Measurements from ENCODE around the gene SLC26A11. TPM values are rescaled to one million over a fixed set of nuclear protein-coding genes. Genes with fewer than 3 reads are reported as not detected.

SLC26A11 gene
- total RNA-seq, 1 donor from 2014 or later = 16.1 TPM

DNA sequence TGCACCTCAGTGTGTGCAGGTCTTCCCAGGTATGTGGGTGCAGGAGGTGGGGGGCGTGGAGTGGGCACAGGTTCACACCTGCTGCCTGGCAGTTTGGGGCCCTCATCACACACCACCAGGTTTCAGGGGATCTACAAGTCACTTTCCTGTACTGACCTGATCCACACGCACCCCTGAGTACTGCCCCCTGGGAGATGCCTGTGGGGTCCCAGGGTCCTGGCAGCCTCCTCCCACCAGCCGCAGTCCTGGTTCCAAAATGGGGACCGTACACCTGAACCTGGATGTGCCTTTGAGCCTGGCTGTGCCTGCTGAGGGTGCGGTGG, 66.4 kb downstream of the SLC26A11 start:
- no peak overlapping the region for H3K9ac ChIP-seq (ENCODE audit: low read length)
- Mint-ChIP-seq H3K36me3 (ENCODE audit: low read depth, unreplicated experiment) (peaks cover 21% of the 10 kb centered on the region), H3K4me1 (ENCODE audit: low read depth, unreplicated experiment) (peaks cover 3% of the 10 kb centered on the region), H3K4me3 (ENCODE audit: unreplicated experiment) (no peak overlapping the region), H3K27me3 (ENCODE audit: low read depth, unreplicated experiment) (no peaks in the 10 kb centered on the region), H3K27ac (ENCODE audit: unreplicated experiment) (no peak overlapping the region), H3K9me3 (ENCODE audit: unreplicated experiment) (no peaks in the 10 kb centered on the region)
- H3K79me2 ChIP-seq (ENCODE audit: insufficient read depth, low read length) = no peaks in the 10 kb centered on the region
- FAIRE-seq (no peak), DNase-seq (ENCODE audit: low read depth) (no peak)
- no peaks in the 10 kb centered on the region for H3K4me1 ChIP-seq (ENCODE audit: insufficient read depth, low read length)
- H3K4me2 ChIP-seq (ENCODE audit: low read length) = no peak overlapping the region
- H2AFZ ChIP-seq (ENCODE audit: low read depth, low read length) = no peak overlapping the region
- H3K27ac ChIP-seq (ENCODE audit: low read depth, low read length) = no peak overlapping the region
- no peaks in the 10 kb centered on the region for H3K9me3 ChIP-seq (ENCODE audit: insufficient read depth, low read depth, low read length)
- no peaks in the 10 kb centered on the region for H3K27me3 ChIP-seq (ENCODE audit: insufficient read depth, low read length)
- TF ChIP-seq, protein P1, sequence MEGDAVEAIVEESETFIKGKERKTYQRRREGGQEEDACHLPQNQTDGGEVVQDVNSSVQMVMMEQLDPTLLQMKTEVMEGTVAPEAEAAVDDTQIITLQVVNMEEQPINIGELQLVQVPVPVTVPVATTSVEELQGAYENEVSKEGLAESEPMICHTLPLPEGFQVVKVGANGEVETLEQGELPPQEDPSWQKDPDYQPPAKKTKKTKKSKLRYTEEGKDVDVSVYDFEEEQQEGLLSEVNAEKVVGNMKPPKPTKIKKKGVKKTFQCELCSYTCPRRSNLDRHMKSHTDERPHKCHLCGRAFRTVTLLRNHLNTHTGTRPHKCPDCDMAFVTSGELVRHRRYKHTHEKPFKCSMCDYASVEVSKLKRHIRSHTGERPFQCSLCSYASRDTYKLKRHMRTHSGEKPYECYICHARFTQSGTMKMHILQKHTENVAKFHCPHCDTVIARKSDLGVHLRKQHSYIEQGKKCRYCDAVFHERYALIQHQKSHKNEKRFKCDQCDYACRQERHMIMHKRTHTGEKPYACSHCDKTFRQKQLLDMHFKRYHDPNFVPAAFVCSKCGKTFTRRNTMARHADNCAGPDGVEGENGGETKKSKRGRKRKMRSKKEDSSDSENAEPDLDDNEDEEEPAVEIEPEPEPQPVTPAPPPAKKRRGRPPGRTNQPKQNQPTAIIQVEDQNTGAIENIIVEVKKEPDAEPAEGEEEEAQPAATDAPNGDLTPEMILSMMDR (IDR thresholded peaks at IDR 0.05; ENCODE audit: insufficient read depth, low read depth, low read length) = no peak
- TF ChIP-seq EZH2 (IDR thresholded peaks at IDR 0.05; ENCODE audit: insufficient read depth, low read length) = no peak
- no peaks in the 10 kb centered on the region for H3K36me3 ChIP-seq (ENCODE audit: insufficient read depth, low read length)
- no peak overlapping the region for H3K4me3 ChIP-seq (ENCODE audit: insufficient read depth, low read depth, low read length)
- peaks cover 7% of the 10 kb centered on the region for H4K20me1 ChIP-seq (ENCODE audit: insufficient read depth, low read length)

DNA sequence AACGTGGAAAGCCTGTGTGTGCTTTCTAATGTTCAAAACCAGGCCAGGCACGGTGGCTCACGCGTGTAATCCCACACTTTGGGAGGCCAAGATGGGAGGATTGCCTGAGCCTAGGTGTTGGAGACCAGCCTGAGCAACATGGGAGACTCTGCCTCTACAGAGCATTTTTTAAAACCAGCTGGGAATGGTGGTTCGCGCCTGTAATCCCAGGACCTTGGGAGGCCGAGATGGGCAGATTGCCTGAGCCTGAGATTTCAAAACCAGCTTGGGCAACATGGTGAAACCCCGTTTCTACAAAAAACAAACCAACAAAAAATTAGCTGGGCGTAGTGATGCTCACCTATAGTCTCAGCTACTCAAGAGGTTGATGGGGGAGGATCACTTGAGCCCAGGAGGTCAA, 66.8 kb downstream of the SLC26A11 start:
- H3K9me3 Mint-ChIP-seq (ENCODE audit: unreplicated experiment) = no peaks in the 10 kb centered on the region
- Histone ChIP-seq H3K4me2 (ENCODE audit: low read length) (no peak overlapping the region), H3K4me3 (ENCODE audit: insufficient read depth, low read depth, low read length) (no peak overlapping the region), H3K9ac (ENCODE audit: low read length) (no peak overlapping the region), H3K27me3 (ENCODE audit: insufficient read depth, low read length) (no peaks in the 10 kb centered on the region), H4K20me1 (ENCODE audit: insufficient read depth, low read length) (peaks cover 7% of the 10 kb centered on the region), H3K4me1 (ENCODE audit: insufficient read depth, low read length) (no peaks in the 10 kb centered on the region), H2AFZ (ENCODE audit: low read depth, low read length) (no peak overlapping the region), H3K79me2 (ENCODE audit: insufficient read depth, low read length) (no peaks in the 10 kb centered on the region), H3K36me3 (ENCODE audit: insufficient read depth, low read length) (no peaks in the 10 kb centered on the region), H3K27ac (ENCODE audit: low read depth, low read length) (no peak overlapping the region), H3K9me3 (ENCODE audit: insufficient read depth, low read depth, low read length) (no peaks in the 10 kb centered on the region)
- H3K36me3 Mint-ChIP-seq (ENCODE audit: low read depth, unreplicated experiment) = peaks cover 24% of the 10 kb centered on the region
- DNase-seq (ENCODE audit: low read depth) (no peak), FAIRE-seq (no peak)
- no peaks in the 10 kb centered on the region for H3K27me3 Mint-ChIP-seq (ENCODE audit: low read depth, unreplicated experiment)
- TF ChIP-seq, protein P1 (IDR thresholded peaks at IDR 0.05; ENCODE audit: insufficient read depth, low read depth, low read length) = no peak
- TF ChIP-seq EZH2 (IDR thresholded peaks at IDR 0.05; ENCODE audit: insufficient read depth, low read length) = no peak
- peaks cover 3% of the 10 kb centered on the region for H3K4me1 Mint-ChIP-seq (ENCODE audit: low read depth, unreplicated experiment)
- no peak overlapping the region for H3K27ac Mint-ChIP-seq (ENCODE audit: unreplicated experiment)
- no peak overlapping the region for H3K4me3 Mint-ChIP-seq (ENCODE audit: unreplicated experiment)

DNA sequence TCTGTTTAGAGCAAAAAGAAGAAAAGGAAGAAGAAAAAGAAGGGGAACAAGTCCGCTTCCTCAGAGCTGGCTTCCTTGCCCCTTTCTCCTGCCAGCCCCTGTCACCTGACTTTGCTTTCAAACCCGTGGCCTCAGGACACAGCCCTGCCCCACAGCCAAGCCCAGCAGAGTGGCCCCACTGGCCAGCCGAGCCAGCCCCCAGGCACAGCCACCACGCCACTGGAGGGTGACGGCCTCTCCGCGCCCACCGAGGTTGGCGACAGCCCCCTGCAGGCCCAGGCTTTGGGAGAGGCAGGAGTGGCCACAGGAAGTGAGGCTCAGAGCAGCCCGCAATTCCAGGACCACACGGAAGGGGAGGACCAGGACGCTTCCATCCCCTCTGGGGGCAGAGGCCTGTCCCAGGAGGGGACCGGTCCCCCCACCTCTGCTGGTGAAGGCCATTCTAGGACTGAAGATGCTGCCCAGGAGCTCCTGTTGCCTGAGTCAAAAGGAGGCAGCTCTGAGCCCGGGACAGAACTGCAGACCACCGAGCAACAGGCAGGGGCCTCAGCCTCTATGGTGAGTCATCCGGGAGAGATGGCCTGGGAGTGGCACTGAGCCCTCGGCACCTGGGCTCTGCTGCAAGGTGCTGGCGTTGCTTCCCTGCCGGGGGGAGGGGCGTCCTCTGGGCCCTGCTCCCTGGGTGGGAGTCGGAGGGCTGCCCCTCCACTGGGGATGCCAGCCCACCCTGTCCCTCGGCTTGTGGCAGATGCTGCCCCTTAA, 67.8 kb downstream of the SLC26A11 start:
- FAIRE-seq (no peak), DNase-seq (ENCODE audit: low read depth) (no peak)
- Histone ChIP-seq H3K36me3 (ENCODE audit: insufficient read depth, low read length) (no peaks in the 10 kb centered on the region), H3K9ac (ENCODE audit: low read length) (no peak overlapping the region), H4K20me1 (ENCODE audit: insufficient read depth, low read length) (peaks cover 7% of the 10 kb centered on the region), H3K9me3 (ENCODE audit: insufficient read depth, low read depth, low read length) (no peaks in the 10 kb centered on the region), H3K79me2 (ENCODE audit: insufficient read depth, low read length) (no peaks in the 10 kb centered on the region), H3K4me1 (ENCODE audit: insufficient read depth, low read length) (no peaks in the 10 kb centered on the region), H3K27me3 (ENCODE audit: insufficient read depth, low read length) (no peaks in the 10 kb centered on the region), H2AFZ (ENCODE audit: low read depth, low read length) (no peak overlapping the region), H3K4me2 (ENCODE audit: low read length) (no peak overlapping the region), H3K4me3 (ENCODE audit: insufficient read depth, low read depth, low read length) (no peak overlapping the region), H3K27ac (ENCODE audit: low read depth, low read length) (no peak overlapping the region)
- Mint-ChIP-seq H3K36me3 (ENCODE audit: low read depth, unreplicated experiment) (peaks cover 23% of the 10 kb centered on the region), H3K4me3 (ENCODE audit: unreplicated experiment) (no peak overlapping the region), H3K9me3 (ENCODE audit: unreplicated experiment) (no peaks in the 10 kb centered on the region), H3K27ac (ENCODE audit: unreplicated experiment) (no peak overlapping the region), H3K27me3 (ENCODE audit: low read depth, unreplicated experiment) (no peaks in the 10 kb centered on the region), H3K4me1 (ENCODE audit: low read depth, unreplicated experiment) (peaks cover 3% of the 10 kb centered on the region)
- TF ChIP-seq, protein P1 (IDR thresholded peaks at IDR 0.05; ENCODE audit: insufficient read depth, low read depth, low read length) = no peak
- no peak for TF ChIP-seq EZH2 (IDR thresholded peaks at IDR 0.05; ENCODE audit: insufficient read depth, low read length)
